Measurements from ENCODE around the gene TSC22D4. TPM values are rescaled to one million over a fixed set of nuclear protein-coding genes. Genes with fewer than 3 reads are reported as not detected.

Gene TSC22D4
- total and polyA plus RNA-seq, 9 of the 15 experiments (the other 6 are each of a cell fraction or from before 2014, with no cell fraction given): 0.37 to 107 (median 28.7) TPM

- no peak for TF ChIP-seq DMBX1 (CRISPR knock-in tag; IDR thresholded peaks at IDR 0.05; ENCODE audit: borderline replicate concordance)
- TF ChIP-seq ZNF224 (CRISPR knock-in tag; IDR thresholded peaks at IDR 0.05): no peak
- TF ChIP-seq ZNF347 (CRISPR knock-in tag; IDR thresholded peaks at IDR 0.05; ENCODE audit: low read depth): no peak
- TF ChIP-seq HDGF (IDR thresholded peaks at IDR 0.05): peak; percentile 99; the same call in 1 of the 2 replicates
- TF ChIP-seq RCOR1 (IDR thresholded peaks at IDR 0.05; ENCODE audit: borderline replicate concordance in 1 of 2, low read depth in 2 of 2, low read length in 2 of 2): peak in 1 of 2 experiments; percentile 90; a peak in 2 of 4 replicates
- TF ChIP-seq ZNF24 (IDR thresholded peaks at IDR 0.05): no peak
- TF ChIP-seq POLR3G (IDR thresholded peaks at IDR 0.05; ENCODE audit: extremely low read depth, insufficient read length, insufficient replicate concordance): no peak
- no peak for TF ChIP-seq ZBTB8A (IDR thresholded peaks at IDR 0.05; ENCODE audit: partially characterized antibody)
- no peak for TF ChIP-seq NR4A1 (CRISPR knock-in tag; IDR thresholded peaks at IDR 0.05)
- 0 out of 2 replicates have a peak, but pooled peaks have one; percentile 20 for TF ChIP-seq NR4A1 (tag; IDR thresholded peaks at IDR 0.05)
- no peak for TF ChIP-seq GTF2A2 (tag; IDR thresholded peaks at IDR 0.05)
- peak; percentile 68 for TF ChIP-seq JUND (IDR thresholded peaks at IDR 0.05; ENCODE audit: borderline replicate concordance, low read depth, low read length)
- TF ChIP-seq JUND (tag; IDR thresholded peaks at IDR 0.05; ENCODE audit: borderline replicate concordance, low read depth, low read length): no peak; the same call in 2 of the 3 replicates
- no peak for TF ChIP-seq CBX5 (IDR thresholded peaks at IDR 0.05; ENCODE audit: borderline replicate concordance, low read depth)
- peak; percentile 89 for TF ChIP-seq POLR2G (IDR thresholded peaks at IDR 0.05; ENCODE audit: low read depth, low read length)
- TF ChIP-seq TEAD4 (IDR thresholded peaks at IDR 0.05; ENCODE audit: low read length): peak; percentile 50; the same call in 1 of the 2 replicates
- no peak for TF ChIP-seq TEAD4 (CRISPR knock-in tag; IDR thresholded peaks at IDR 0.05; ENCODE audit: borderline replicate concordance)
- peak; percentile 36 for TF ChIP-seq HCFC1 (IDR thresholded peaks at IDR 0.05; ENCODE audit: low read depth, low read length)
- 0 out of 2 replicates have a peak, but pooled peaks have one; percentile 12 for TF ChIP-seq L3MBTL2 (IDR thresholded peaks at IDR 0.05)
- TF ChIP-seq LCOR (CRISPR knock-in tag; IDR thresholded peaks at IDR 0.05): peak; percentile 94
- no peak for TF ChIP-seq SNRNP70 (optimal IDR thresholded peaks at IDR 0.05; ENCODE audit: low read depth, low read length)
- TF ChIP-seq NRF1 (conservative IDR thresholded peaks at IDR 0.05 in 1 of 2, IDR thresholded peaks at IDR 0.05 in 1 of 2): peak; percentile 16 to 24; a peak in 1 of 4 replicates
- TF ChIP-seq CHAMP1 (IDR thresholded peaks at IDR 0.05): no peak
- TF ChIP-seq ZNF280B (CRISPR knock-in tag; IDR thresholded peaks at IDR 0.05): no peak
- no peak for TF ChIP-seq ZNF507 (tag; conservative IDR thresholded peaks at IDR 0.05)
- no peak for TF ChIP-seq CEBPG (CRISPR knock-in tag; IDR thresholded peaks at IDR 0.05)
- TF ChIP-seq CEBPG (tag; conservative IDR thresholded peaks at IDR 0.05 in 1 of 2, IDR thresholded peaks at IDR 0.05 in 1 of 2): no peak
- no peak for TF ChIP-seq RFX1 (IDR thresholded peaks at IDR 0.05)
These were observed at the start of gene TSC22D4 (continued) for GRCh38 chr7:100478958-100479660.

Measured in K562 (cell line).